Measurements from ENCODE around the gene MAP2K1.

The MAP2K1 gene

DNA sequence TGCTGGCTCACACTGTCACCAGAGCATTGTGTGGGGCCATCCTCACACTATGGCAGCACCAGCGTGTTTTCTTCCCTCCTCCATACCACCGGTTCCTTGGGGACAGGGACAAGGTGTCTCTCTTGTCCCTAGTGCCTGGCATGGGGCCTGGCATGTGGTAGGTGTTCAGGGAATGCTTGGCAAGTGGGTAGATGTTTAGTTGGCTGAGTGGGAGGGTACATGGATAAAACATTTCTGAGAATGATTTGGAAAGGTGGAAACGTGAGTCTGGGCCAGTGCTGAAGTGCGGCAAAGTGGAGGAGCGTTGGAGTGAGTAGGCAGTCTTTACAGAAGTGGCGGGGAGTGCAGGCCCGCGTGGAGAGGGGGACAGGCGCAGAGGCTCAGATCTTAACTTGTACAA, 95.8 kb downstream of the MAP2K1 start:
- TF ChIP-seq EGR2 (tag by site-specific recombination; IDR thresholded peaks at IDR 0.05; ENCODE audit: low read depth) (peak; percentile 88), ZFHX2 (tag by site-specific recombination; conservative IDR thresholded peaks at IDR 0.05) (peak; percentile 85), ZNF701 (tag by site-specific recombination; IDR thresholded peaks at IDR 0.05) (no peak), ZNF433 (tag by site-specific recombination; IDR thresholded peaks at IDR 0.05; ENCODE audit: low read depth) (no peak)
- no peak overlapping the region for H3K27ac ChIP-seq (ENCODE audit: extremely low read depth, low read depth, low read length)
- POLR2A ChIA-PET, result interaction anchor here (1.1 kb wide), 1 partner anchor 15 kb away, joined by 3 read pairs; the partner anchor contains the start of gene SNAPC5
- H3K9me3 ChIP-seq (ENCODE audit: control insufficient read depth, insufficient read depth, low read depth, low read length), result no peaks in the 10 kb centered on the region
- no peaks in the 10 kb centered on the region for H3K4me1 ChIP-seq (ENCODE audit: control insufficient read depth, insufficient read depth, low read length)
- CTCF ChIA-PET, result interaction anchor here (2.1 kb wide), 1 partner anchor 16 kb away, joined by 10 read pairs; the partner anchor contains the start of gene SNAPC5
- peaks cover 15 to 52% of the 10 kb centered on the region in 2 experiments for H3K36me3 ChIP-seq (ENCODE audit: control insufficient read depth in 2 of 2, insufficient read depth in 1 of 2, low read length in 2 of 2)
- no peak overlapping the region for H3K4me3 ChIP-seq (ENCODE audit: low read depth, low read length)

- TF ChIP-seq FEZF1 (tag by site-specific recombination; IDR thresholded peaks at IDR 0.05) (peak; percentile 53; the same call in 1 of the 2 replicates), ZNF211 (tag by site-specific recombination; IDR thresholded peaks at IDR 0.05; ENCODE audit: low read depth) (no peak), GLIS1 (tag by site-specific recombination; IDR thresholded peaks at IDR 0.05) (peak; percentile 55; the same call in 1 of the 2 replicates), ZNF146 (tag by site-specific recombination; IDR thresholded peaks at IDR 0.05) (no peak)
- TF ChIP-seq, protein P1, sequence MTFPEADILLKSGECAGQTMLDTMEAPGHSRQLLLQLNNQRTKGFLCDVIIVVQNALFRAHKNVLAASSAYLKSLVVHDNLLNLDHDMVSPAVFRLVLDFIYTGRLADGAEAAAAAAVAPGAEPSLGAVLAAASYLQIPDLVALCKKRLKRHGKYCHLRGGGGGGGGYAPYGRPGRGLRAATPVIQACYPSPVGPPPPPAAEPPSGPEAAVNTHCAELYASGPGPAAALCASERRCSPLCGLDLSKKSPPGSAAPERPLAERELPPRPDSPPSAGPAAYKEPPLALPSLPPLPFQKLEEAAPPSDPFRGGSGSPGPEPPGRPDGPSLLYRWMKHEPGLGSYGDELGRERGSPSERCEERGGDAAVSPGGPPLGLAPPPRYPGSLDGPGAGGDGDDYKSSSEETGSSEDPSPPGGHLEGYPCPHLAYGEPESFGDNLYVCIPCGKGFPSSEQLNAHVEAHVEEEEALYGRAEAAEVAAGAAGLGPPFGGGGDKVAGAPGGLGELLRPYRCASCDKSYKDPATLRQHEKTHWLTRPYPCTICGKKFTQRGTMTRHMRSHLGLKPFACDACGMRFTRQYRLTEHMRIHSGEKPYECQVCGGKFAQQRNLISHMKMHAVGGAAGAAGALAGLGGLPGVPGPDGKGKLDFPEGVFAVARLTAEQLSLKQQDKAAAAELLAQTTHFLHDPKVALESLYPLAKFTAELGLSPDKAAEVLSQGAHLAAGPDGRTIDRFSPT (tag by site-specific recombination; IDR thresholded peaks at IDR 0.05), result 0 out of 2 replicates have a peak, but pooled peaks have one; percentile 39
- CTCF ChIA-PET, result no interaction called here
- no peaks in the 10 kb centered on the region for H3K9me3 ChIP-seq (ENCODE audit: control insufficient read depth, insufficient read depth, low read depth, low read length)
- POLR2A ChIA-PET, result no interaction called here
- no peak overlapping the region for H3K27ac ChIP-seq (ENCODE audit: extremely low read depth, low read depth, low read length)
- no peak overlapping the region for H3K4me3 ChIP-seq (ENCODE audit: low read depth, low read length)
- H3K4me1 ChIP-seq (ENCODE audit: control insufficient read depth, insufficient read depth, low read length), result no peaks in the 10 kb centered on the region
- peaks cover 15 to 58% of the 10 kb centered on the region in 2 experiments for H3K36me3 ChIP-seq (ENCODE audit: control insufficient read depth in 2 of 2, insufficient read depth in 1 of 2, low read length in 2 of 2)
These were observed 96.4 kb downstream of the MAP2K1 start for GRCh38 chr15:66483131-66483566.

DNA sequence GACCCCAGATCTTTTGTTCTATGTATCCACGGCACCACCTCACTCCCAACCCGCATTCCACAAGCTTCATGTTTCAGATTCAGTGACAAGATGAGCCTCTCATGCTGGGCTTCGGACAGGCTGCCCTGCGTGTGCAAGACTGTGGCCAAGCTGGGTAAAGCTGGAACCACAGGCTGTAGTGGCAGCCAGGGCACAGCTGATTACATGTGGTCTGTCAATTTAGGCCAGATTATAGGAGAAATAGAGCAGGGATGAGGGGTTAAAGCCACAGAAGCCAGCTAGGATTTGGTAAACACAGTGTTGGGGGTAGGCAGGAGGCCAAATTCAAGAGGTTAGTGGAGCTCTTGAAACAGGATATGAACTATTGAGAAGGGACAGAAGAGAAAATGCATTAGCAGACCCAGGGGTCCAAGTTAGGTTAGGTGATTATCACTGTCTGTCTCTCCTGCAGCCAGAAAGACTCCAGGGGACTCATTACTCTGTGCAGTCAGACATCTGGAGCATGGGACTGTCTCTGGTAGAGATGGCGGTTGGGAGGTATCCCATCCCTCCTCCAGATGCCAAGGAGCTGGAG, 97.9 kb downstream of the MAP2K1 start:
- ChIA-PET CTCF (interaction anchor here (0.6 to 2.2 kb wide), 4 partner anchors 14 to 1370 kb away, joined by 3 to 12 read pairs (median 4); partner anchors contain the start of genes MAP2K1 and SNAPC5), POLR2A (interaction anchor here (0.6 to 0.7 kb wide), 2 partner anchors 21 to 129 kb away, joined by 3 read pairs; partner anchors contain the start of gene ZWILCH)
- TF ChIP-seq ZNF155 (tag by site-specific recombination; IDR thresholded peaks at IDR 0.05) (no peak), PRDM1 (tag by site-specific recombination; IDR thresholded peaks at IDR 0.05) (no peak), GLIS1 (tag by site-specific recombination; IDR thresholded peaks at IDR 0.05) (peak; percentile 95)

DNA sequence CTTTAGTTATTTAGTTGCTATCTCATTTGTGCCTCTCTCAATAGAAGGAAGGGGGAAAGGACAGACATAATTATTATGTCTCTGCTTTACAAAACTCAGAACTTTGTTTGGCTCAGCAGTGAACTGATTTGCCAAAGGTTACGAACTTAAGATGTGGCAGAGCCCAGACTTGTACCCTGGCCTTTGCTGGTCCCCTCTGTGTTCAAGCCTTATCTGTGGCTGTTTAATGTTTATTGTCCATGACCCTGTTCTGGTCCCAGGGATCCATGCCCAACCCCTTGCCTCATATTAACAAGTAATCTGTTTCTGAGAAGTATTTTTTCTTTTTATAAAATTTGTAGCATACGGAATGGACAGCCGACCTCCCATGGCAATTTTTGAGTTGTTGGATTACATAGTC, 100.2 kb downstream of the MAP2K1 start:
- peaks cover 42 to 82% of the 10 kb centered on the region in 2 experiments for H3K36me3 ChIP-seq (ENCODE audit: control insufficient read depth in 2 of 2, insufficient read depth in 1 of 2, low read length in 2 of 2)
- ChIA-PET POLR2A (interaction anchor here (3.6 kb wide), 1 partner anchor 11 kb away, joined by 12 read pairs; the partner anchor contains the start of gene SNAPC5), CTCF (no interaction called here)
- H3K27ac ChIP-seq (ENCODE audit: extremely low read depth, low read depth, low read length), result no peak overlapping the region
- no peak for TF ChIP-seq ZNF777 (tag by site-specific recombination; IDR thresholded peaks at IDR 0.05; ENCODE audit: borderline replicate concordance)
- no peak overlapping the region for H3K4me3 ChIP-seq (ENCODE audit: low read depth, low read length)
- H3K9me3 ChIP-seq (ENCODE audit: control insufficient read depth, insufficient read depth, low read depth, low read length), result no peaks in the 10 kb centered on the region
- no peaks in the 10 kb centered on the region for H3K4me1 ChIP-seq (ENCODE audit: control insufficient read depth, insufficient read depth, low read length)

More for the DNA sequence above, 97.9 kb downstream of the MAP2K1 start:
- no peak overlapping the region for H3K27ac ChIP-seq (ENCODE audit: extremely low read depth, low read depth, low read length)
- H3K9me3 ChIP-seq (ENCODE audit: control insufficient read depth, insufficient read depth, low read depth, low read length), result no peaks in the 10 kb centered on the region
- no peaks in the 10 kb centered on the region for H3K4me1 ChIP-seq (ENCODE audit: control insufficient read depth, insufficient read depth, low read length)
- peaks cover 27 to 73% of the 10 kb centered on the region in 2 experiments for H3K36me3 ChIP-seq (ENCODE audit: control insufficient read depth in 2 of 2, insufficient read depth in 1 of 2, low read length in 2 of 2)
- no peak overlapping the region for H3K4me3 ChIP-seq (ENCODE audit: low read depth, low read length)
